HL-60/S4 treated with retinoic acid at 250 ng/mL for 4 days and 3 days (cell line): ENCODE measurements around the gene HSPE1.
"Not testable (repeated sequence)": the region's sequence is repeated elsewhere in the genome, so short reads cannot be mapped to it uniquely, and the experiment has no call there.

Source experiments
- in situ Hi-C: fragments of 300-500 bp; cut with MboI; formaldehyde crosslinking; loops from 2 replicates; pipeline ENCODE4 v1.7.0; 2022; ENCODE audit warnings: low sequenced_read_pairs

The HSPE1 gene

DNA sequence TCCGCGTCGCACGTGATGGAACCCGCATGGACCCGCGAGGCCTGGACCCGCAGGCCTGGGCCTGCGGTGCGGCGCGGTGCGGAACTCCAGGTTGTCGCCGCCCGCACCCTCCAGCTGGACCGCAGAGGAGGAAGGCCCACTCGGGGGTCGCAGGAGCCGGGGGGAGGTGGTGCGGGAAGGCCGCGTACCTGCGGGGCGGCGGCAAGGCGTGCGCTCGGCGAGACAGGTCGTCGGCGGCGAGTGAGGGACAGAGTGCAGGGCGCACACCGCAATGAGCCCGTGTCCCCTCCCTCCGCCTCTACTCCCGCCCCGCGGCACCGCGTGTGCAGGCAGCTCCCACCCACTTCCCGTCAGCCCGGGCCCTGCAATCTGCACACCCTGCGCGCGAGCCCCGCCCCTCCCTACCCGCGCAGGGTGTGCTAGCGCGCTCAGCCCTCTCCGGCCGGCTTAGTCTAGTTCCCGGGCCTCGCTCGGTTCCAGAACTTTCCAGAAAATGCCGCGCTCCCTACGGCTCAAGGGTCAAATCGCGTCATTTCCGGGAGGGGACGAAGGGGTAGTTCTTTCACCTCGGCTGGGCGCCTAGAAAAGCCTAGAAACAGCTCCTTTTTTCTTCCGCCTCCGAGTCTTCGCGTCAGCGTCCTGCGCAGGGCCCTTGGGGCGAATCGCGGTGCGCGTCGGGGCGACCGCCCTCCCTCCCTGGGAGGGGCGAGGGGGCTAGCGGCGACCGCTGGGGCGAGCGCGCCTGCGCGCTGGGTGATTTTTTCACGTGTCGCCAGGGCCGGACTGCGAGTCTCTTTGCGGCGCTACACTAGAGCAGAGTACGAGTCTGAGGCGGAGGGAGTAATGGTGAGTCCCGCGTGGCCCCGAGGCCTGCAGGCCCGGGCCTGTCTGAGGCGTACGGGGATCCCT lies at the start of gene HSPE1, which contains the start of gene HSPD1:
Gene HSPE1, plus strand, starts transcription at position 786 of the 909 bp plus-strand sequence. Its CDS starts 58 bp downstream, at position 844.
Gene HSPD1, minus strand, starts transcription at position 247 of the 909 bp plus-strand sequence. CDS start 992 bp downstream, outside the sequence.
- in situ Hi-C loops, result no loop called here

DNA sequence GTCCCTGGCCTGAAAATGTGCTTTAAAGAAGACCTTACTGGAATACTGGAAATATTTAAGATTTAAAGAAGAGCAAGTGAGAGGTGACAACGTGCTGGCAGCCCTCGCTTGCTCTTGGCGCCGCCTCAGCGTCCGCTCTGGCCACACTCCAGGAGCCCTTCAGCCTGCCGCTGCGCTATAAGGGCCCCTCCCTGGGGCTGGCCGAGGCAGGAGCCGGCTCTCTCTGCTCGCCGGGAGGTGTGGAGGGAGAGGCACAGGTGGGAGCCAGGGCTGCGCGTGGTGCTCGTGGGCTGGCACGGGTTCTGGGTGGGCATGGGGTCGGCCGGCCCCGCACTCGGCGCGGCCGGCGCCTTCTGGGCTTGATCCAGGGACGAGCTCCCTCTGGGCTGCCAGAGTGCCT lies 49.7 kb upstream of the HSPE1 start:
- in situ Hi-C loops, result no loop called here

DNA sequence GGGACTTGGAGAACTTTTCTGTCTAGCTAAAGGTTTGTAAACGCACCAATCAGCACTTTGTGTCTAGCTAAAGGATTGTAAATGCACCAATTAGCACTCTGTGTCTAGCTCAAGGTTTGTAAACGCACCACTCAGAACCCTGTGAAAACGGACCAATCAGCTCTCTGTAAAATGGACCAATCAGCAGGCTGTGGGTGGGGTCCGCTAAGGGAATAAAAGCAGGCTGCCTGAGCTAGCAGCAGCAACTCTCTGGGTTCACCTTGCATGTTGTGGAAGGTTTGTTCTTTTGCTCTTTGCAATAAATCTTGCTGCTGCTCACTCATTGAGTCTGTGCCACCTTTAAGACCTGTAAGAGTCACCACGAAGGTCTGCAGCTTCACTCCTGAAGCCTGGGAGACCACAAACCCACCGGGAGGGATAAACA lies 49.2 kb upstream of the HSPE1 start:
- in situ Hi-C loops, result not testable (repeated sequence)

DNA sequence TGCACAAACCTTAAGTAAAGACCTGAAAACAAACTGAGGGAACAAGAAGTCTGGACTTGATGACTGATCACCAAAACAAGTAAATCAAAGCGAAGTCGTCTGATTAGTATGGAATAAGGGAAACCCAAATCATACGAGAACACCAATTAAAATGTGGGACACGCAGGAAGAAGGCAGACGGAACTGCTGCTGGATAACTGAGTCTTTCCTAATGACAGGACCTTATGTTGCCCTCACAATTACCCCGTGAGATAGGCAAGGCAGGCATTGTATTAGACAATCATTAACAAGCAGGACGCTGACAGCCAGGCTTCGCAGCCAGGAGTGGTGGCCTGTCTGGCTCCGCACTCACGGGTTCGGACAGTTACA lies 47.4 kb upstream of the HSPE1 start:
- in situ Hi-C loops, result no loop called here

DNA sequence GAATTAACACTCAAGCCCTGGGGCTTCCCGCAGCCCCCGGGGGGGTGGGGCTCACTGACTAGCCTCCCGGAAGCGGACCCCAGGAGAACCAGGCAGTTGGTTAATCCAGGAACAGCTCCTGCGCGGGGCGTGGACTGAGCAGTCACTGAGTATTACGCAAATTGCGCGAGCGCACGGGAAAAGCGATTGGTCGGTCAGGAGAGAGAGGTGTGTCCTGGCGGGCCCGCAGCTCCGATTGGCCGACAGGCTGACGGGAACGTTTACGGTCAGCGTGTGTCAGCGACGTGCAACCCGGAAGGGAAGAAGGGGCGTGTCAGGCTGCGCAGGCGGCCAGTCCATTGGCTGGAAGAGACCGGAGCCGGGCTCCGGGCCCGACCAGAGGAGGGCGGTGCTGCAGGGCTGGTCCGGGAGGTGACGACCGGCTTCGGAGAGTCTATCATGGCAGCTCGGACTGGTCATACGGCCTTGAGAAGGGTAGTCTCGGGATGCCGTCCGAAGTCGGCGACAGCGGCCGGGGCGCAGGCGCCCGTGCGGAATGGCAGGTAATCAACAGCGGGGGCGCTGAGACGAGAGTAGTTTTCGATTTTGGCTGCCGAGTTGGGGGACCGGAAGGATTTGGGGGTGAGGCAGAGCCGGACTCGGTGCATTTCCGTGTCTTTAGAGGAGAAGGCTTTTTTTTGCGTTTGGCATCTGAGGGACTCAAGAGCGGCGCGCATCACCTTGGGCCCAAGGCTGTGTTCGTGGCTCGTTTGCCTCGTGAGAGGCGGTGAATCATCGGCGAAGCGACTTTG lies 46.9 kb upstream of the HSPE1 start, which contains the start of gene COQ10B:
Gene COQ10B, plus strand, starts transcription at position 430 of the 791 bp plus-strand sequence. Its CDS starts 9 bp downstream, at position 439.
- in situ Hi-C loops, result no loop called here

DNA sequence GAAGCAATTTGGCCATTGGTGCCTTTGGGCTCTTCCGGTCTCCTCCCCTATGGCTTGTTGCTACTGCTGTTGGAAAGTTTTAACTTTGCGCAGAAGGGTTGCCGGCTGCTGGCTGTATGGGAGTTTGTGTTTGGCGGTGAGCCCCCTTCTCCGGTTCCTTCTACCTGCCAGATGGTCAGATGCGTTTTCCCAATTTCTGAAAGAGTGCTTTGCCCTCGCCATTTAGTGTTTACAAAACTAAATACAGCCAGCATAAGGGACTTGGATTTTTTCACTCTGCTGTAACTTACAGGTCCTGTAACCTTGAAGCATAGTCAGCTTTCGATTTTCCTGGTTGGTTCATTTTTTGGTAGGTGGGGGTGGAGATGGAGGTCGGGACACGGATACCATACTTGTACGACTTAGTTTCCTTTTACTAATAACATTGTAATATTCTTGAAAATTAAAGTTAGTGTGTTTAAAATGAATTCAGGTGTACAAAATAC lies 46.2 kb upstream of the HSPE1 start:
- in situ Hi-C loops, result no loop called here

DNA sequence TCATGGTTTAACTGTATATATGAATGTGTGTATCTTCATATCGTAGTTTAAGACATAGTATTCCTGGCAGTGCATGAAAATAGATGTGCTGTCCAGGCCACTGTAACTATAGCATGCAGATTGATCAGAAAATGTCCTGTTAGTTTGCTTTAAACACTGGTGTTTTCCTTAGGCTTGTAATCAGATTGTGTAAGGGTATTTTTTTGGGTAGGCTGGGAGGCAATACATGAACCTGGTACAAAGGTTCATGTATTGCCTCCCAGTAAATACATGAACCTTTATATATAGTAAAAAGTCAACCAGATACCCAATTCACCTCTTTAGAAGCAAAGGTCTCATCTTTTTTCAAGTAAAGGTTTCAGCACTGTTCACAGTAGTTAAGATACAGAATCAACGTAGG lies 45.3 kb upstream of the HSPE1 start:
- in situ Hi-C loops, result no loop called here

DNA sequence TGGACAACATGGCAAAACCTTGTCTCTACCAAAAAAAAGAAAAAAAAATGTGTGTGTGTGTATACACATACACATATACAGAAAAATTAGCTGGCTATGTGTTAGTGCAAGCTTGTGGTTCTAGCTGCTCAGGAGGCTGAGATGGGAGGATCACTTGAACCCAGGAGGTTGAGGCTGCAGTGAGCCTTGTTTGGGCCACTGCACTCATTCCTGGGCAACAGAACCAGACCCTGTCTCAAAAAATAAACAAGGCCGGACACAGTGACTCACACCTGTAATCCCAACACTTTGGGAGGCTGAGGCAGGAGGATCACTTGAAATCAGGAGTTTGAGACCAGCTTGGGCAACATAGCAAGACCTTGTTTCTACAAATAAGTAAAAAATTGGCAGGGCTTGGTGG lies 44.8 kb upstream of the HSPE1 start:
- in situ Hi-C loops, result no loop called here

DNA sequence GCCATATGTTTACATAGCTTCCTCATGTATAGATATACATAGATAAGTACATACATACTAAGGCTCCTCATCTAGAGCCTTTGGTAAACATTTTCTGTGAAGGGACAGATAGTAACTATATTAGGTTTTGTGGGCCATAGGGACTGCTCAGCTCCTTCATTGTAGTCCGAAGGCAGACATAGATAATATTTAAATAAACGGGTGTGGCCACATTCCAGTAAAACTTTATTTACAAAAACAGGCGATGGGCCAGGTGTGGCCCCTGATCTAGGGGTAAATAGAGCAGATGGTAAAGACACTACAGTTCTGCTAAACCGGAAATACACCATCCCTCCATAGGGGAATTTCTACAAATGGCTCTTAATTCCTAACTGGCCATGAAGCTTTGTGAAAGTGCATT lies 39.5 kb upstream of the HSPE1 start:
- in situ Hi-C loops, result no loop called here

DNA sequence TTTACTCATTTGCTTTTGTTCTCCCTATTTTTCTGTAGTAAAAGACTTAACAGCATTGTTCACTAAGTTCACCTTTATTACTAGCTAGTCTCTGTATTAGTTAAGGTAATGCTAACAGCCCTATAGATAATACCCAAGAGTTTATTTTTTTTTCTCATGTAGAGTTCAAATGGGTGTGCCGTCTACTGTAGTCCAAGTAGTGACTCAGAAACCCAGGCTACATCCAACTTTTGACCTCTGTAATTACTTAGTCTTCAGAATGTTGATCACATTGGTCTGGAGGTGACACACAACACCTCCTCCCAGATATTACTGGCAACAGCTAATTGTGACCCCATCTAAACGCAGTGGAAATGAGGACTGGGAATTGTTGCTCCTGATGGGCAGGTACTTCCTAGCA lies 39.1 kb upstream of the HSPE1 start:
- in situ Hi-C loops, result no loop called here

DNA sequence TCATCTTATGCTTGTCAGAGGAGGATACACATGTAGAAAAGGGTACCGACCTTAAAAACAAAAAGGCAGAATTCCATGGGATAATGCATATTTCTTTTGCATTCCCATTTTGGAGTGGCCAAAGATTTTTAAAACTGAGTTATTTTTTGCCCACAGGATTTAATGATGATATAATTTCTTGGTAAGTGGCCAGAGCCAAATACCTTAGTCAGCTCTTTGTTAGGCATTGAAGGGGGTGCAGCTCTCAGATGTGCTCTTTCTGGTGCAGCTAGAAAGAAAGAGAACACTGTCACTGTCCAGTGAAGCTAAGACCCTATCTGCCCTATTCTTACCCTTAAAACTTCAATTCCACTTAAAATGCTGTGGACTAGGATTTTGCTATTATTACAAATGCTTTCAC lies 36.0 kb upstream of the HSPE1 start:
- in situ Hi-C loops, result no loop called here

DNA sequence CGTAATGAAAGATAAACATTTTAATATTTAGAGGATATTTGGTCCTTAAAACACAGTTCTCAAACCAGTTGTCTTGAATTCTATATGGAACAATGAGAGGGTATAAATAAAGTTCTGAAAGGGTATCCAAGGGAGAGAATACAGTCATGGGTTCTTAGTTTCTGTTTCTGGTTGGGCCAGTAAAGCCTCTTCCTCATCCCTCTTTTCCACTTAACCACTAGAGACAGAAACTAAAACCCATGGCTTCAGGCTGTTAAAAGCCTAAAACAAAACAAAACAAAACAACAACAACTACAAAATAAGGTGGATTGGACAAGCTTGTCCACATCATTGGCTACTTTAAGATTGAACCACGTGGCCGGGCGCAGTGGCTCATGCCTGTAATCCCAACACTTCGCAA lies 28.0 kb upstream of the HSPE1 start:
- in situ Hi-C loops, result no loop called here

DNA sequence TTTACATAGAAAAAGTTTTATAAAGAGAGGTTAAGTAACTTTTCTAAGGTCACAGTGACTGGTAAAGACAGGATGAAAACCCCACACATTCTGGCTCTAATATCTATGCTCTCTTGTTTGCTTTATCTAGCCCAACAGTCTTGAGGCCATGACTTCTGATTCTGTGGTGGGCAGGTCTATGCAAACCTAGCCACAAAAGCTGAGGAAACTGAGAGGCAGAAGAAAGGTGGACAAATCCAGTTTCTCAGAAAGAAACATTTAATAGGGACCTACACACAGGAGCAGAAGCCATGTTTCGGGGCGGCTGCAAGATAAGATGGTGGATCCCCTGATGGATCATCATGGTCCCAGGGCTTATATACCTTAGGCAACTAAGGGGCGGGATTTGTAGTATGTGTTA lies 22.4 kb upstream of the HSPE1 start:
- in situ Hi-C loops, result no loop called here

DNA sequence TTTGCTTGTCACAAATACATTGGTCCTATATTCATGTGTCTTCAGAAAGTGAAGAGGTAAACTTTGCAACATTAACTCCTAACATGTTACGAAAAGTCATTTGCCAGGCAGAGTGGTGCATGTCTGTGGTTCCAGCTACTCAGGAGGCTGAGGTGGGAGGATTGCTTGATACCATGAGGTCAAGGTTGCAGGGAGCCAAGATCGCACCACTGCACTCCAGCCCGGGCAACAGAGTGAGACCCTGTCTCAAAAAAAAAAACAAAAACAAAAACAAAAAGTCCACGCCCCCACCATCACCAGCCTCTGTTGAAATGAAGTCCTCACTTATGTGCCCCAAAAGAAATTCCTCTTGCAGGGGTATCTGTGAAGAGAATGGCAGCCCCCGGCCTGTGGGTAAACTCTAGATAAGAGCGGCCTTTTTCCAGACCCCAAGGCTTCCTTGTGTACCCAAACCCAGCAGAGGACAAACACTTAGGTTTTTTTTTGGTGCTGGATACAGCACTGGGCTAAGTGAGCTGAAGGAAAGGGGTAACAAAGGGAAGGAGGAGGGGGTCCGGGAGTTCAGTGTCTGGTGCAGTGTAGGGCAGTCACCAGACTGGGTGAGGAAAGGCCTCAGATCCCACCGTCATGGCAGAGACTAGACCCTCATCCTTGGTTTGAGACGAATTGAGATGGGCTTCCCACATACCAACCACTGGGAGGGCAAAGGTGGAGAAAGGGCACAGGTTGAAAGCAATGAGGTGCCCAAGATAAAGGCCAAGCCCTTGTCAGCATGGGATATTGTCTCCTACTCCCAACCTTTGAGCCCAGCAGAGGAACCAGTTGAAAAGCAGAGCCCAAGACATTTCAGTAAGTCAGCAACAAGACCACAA lies 19.8 kb upstream of the HSPE1 start:
- in situ Hi-C loops, result no loop called here

DNA sequence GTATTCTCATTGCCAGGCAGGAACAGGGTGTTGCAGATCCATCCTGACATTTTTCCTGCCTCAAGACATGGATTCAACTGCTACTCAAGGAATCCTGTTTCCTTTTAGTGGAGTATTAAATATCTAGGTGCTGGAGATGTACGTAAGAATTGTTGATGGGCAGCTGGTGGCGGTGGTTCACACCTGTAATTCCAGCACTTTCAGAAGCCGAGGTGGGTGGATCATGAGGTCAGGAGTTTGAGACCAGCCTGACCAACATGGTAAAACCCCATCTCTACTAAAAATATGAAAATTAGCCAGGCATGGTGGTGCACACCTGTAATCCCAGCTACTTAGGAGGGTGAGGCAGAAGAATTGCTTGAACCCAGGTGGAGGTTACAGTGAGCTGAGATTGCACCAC lies 15.9 kb upstream of the HSPE1 start:
- in situ Hi-C loops, result not testable (repeated sequence)

DNA sequence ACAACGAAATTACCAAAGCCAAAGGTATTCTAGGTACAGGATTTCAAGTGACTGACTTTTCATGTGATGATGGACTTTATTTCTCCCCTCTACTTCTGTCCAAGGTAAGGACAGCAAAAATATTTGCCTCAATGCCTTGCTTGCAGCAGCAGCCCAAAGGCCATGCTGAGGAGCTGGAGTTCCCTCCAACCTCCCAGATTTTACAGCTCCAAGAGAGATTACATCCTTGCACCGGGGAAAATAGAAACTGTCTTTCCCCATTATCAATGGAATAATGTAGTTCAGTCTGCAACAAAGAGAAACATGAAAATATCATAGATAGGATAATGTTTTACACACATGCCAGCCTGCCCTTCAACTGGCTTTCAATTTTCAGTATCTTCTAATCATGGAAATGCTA lies 14.0 kb upstream of the HSPE1 start:
- in situ Hi-C loops, result no loop called here

DNA sequence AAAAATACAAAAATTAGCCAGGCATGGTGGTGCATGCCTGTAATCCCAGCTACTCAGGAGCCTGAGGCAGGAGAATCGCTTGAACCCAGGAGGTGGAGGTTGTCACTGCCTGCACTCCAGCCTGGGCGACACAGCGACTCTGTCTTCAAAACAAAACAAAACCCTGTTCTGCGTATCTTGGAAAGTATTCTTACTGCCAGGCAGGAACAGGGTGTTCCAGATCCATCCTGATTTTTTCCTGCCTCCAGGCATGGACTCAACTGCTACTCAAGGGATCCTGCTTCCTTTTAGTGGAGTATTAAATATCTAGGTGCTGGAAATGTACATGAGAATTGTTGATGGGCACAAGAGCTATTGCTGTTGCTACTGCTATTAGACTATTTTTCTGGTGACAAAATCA lies 12.8 kb upstream of the HSPE1 start:
- in situ Hi-C loops, result no loop called here

DNA sequence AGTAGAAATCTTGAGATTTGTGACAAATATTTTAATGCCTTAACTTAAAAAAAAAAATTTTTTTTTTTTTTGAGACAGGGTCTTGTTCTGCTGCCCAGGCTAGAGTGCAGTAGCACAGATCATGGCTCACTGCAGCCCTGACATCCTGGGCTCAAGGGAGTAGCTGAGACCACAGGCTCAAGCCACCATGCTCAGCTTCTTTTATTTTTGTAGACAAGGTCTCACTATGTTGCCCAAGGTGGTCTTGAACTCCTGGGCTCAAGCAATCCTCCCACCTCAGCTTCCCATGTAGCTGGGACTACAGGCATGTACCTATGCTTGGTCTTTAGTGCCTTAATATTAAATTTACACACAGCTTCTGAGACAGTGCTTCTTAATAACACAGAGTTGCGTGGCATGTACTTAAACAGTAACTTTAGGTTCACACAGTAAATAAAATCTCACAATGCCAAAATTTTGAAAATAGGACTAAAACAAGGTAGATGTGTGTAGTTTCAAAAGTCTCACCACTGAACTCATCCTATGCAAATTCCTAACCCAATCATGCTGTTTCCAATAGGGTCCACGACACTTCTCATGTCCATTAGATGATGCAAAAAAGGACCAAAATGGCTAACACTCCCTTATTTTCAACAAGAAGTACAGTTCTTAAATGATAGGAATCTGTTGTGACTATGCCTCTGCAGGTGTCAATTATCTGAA lies 4.6 kb upstream of the HSPE1 start:
- in situ Hi-C loops, result no loop called here

DNA sequence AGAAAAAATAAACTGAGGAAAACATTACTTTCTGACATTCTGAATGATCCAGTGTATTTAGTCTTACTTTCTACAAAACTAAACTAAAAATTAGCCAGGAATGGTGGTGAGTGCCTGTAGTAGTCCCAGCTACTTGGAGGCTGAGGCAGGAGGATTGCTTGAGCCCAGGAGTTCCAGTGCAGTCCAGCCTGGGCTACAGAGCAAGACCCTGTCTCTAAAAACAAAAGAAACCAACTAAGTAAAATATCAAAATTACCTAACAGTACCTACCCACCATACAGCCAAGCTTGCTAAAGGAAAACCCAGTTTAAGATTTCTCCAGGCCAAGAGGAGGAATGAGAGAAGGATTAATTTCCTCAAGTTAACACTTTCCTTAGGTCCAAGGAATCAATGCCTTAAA lies 3.5 kb upstream of the HSPE1 start:
- in situ Hi-C loops, result no loop called here

DNA sequence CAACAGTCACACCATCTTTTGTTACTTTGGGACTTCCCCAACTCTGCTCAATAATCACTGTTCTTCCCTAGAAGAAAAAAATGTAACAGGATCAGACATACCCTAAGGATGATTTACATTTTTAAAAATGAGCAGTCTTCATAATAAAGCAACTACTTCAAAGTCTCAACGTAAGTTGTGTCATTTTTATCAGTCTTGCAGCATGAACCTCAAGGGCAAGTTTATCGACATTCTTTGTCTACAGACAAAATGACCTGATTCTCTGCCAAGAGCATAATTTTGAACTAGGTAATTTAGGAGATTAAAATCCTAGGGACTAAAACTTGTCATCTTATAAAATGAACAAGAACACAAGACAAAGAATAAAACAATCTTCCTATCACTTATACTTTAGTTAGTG lies 2.9 kb upstream of the HSPE1 start:
- in situ Hi-C loops, result no loop called here
